NCI-H2227 (cell line): ENCODE results near the gene EBLN1.

Experiments
- DNase-seq: peaks from one replicate; lab custom pipeline; 2025; ENCODE audit not compliant: unreplicated experiment; lab: John Stamatoyannopoulos, UW

EBLN1 gene

GRCh38 chr10:22217842-22218241, at the start of gene EBLN1:
Gene EBLN1 (minus strand): TSS chr10:22218015. CDS start chr10:22209983, 8,032 bp downstream.
- no peak for DNase-seq

- DNase-seq = no peak
These were observed 48.2 kb upstream of the EBLN1 start for GRCh38 chr10:22265839-22266537.

GRCh38 chr10:22263106-22263505, 45.3 kb upstream of the EBLN1 start:
- DNase-seq = no peak

- no peak for DNase-seq
These were observed 41.5 kb upstream of the EBLN1 start for GRCh38 chr10:22259280-22259679.

- DNase-seq = no peak
These were observed 40.7 kb upstream of the EBLN1 start for GRCh38 chr10:22258471-22258870.

GRCh38 chr10:22253580-22253882, 35.7 kb upstream of the EBLN1 start:
- no peak for DNase-seq

- no peak for DNase-seq
These were observed 35.2 kb upstream of the EBLN1 start for GRCh38 chr10:22252801-22253579.

- DNase-seq = peak; percentile 6
These were observed 34.5 kb upstream of the EBLN1 start for GRCh38 chr10:22252224-22252800.

- no peak for DNase-seq
These were observed 34.0 kb upstream of the EBLN1 start for GRCh38 chr10:22251751-22252223.

GRCh38 chr10:22250897-22251660, 33.3 kb upstream of the EBLN1 start:
- no peak for DNase-seq

GRCh38 chr10:22247636-22248035, 29.8 kb upstream of the EBLN1 start:
- no peak for DNase-seq

GRCh38 chr10:22246680-22247391, 29.0 kb upstream of the EBLN1 start:
- no peak for DNase-seq

GRCh38 chr10:22245567-22245966, 27.8 kb upstream of the EBLN1 start:
- no peak for DNase-seq

GRCh38 chr10:22244855-22245254, 27.0 kb upstream of the EBLN1 start:
- no peak for DNase-seq

GRCh38 chr10:22244001-22244400, 26.2 kb upstream of the EBLN1 start:
- no peak for DNase-seq

GRCh38 chr10:22243321-22243720, 25.5 kb upstream of the EBLN1 start:
- DNase-seq = no peak

GRCh38 chr10:22231260-22231659, 13.4 kb upstream of the EBLN1 start:
- DNase-seq = no peak

GRCh38 chr10:22230158-22230833, 12.5 kb upstream of the EBLN1 start:
- DNase-seq = peak; percentile 31

- no peak for DNase-seq
These were observed 12.0 kb upstream of the EBLN1 start for GRCh38 chr10:22229802-22230157.
